ENCODE results near the gene WDR70. TPM values are rescaled to one million over a fixed set of nuclear protein-coding genes. Genes with fewer than 3 reads are reported as not detected.

Gene WDR70
- total and polyA plus RNA-seq, 2 of the 8 experiments (the other 6 are each of a cell fraction or from before 2014, with no cell fraction given) = 10.6 to 37.4 TPM

- H2AFZ ChIP-seq (ENCODE audit: low read length) = no peak overlapping the region
- no peak overlapping the region for H2BK120ac ChIP-seq (replicated peaks; ENCODE audit: low read depth, low read length)
- H4K5ac ChIP-seq (ENCODE audit: insufficient read length, low read depth, low read length) = no peak overlapping the region
- H3K27me3 ChIP-seq (replicated peaks in 1 of 4; ENCODE audit: control insufficient read depth in 3 of 4, extremely low read depth in 1 of 4, insufficient read depth in 3 of 4, low read length in 3 of 4) = no peaks in the 10 kb centered on the region
- no peak overlapping the region for H3K9ac ChIP-seq (replicated peaks in 1 of 4; ENCODE audit: extremely low read depth in 1 of 4, low read depth in 3 of 4, low read length in 3 of 4)
- no peak overlapping the region for H3K14ac ChIP-seq (ENCODE audit: insufficient read length)
- H3K4me1 ChIP-seq (replicated peaks in 1 of 4; ENCODE audit: control insufficient read depth in 3 of 4, insufficient read depth in 4 of 4, low read length in 3 of 4) = no peaks in the 10 kb centered on the region
- no peak overlapping the region for H3K4me2 ChIP-seq (ENCODE audit: insufficient read depth in 1 of 2, low read depth in 2 of 2, low read length in 2 of 2)
- no peaks in the 10 kb centered on the region; a peak in 1 of 4 replicates for H3K9me3 ChIP-seq (ENCODE audit: insufficient read depth in 2 of 2, low read depth in 1 of 2, low read length in 1 of 2)
- no peak overlapping the region for H3K4ac ChIP-seq (replicated peaks; ENCODE audit: insufficient read length, low read depth, low read length)
- no peak overlapping the region for H3K4me3 ChIP-seq (ENCODE audit: extremely low read depth in 1 of 4, insufficient read depth in 2 of 4, low read depth in 3 of 4, low read length in 4 of 4)
- no peak overlapping the region for H3K27ac ChIP-seq (ENCODE audit: low read depth, low read length)
- H3K36me3 ChIP-seq (ENCODE audit: control insufficient read depth in 2 of 4, insufficient read depth in 4 of 4, low read length in 3 of 4) = no peaks in the 10 kb centered on the region
- H4K8ac ChIP-seq (ENCODE audit: extremely low read depth, insufficient read depth, low read length) = no peak overlapping the region
- no peaks in the 10 kb centered on the region for H3K23me2 ChIP-seq (ENCODE audit: low read depth, low read length)
- no peak overlapping the region for H2AK5ac ChIP-seq (ENCODE audit: low read depth, low read length)
- WGBS, 2 experiments (ENCODE audit: extremely low coverage in 1 of 2, insufficient coverage in 1 of 2, insufficient read length in 1 of 2, insufficient replicate concordance in 2 of 2, low coverage in 1 of 2, low lambda C conversion rate in 2 of 2, missing lambda C conversion rate in 1 of 2) = 86% methylated on average over 3 of the region's 3 CpGs; no CpG with 5 or more reads in 1 of the 2 experiments
- no peaks in the 10 kb centered on the region for H4K20me1 ChIP-seq (replicated peaks in 1 of 2; ENCODE audit: control insufficient read depth in 1 of 2, insufficient read depth in 2 of 2, low read length in 2 of 2)
- H3K18ac ChIP-seq (ENCODE audit: extremely low read depth, low read length) = no peak overlapping the region
- no peak overlapping the region for H3K56ac ChIP-seq (replicated peaks; ENCODE audit: insufficient read length, low read depth, low read length)
- no peak overlapping the region for H2BK12ac ChIP-seq (ENCODE audit: low read depth, low read length)
- H3K79me2 ChIP-seq (ENCODE audit: control insufficient read depth in 1 of 2, insufficient read depth in 2 of 2, low read length in 2 of 2) = no peaks in the 10 kb centered on the region
- H3K79me1 ChIP-seq (ENCODE audit: low read depth, low read length) = no peaks in the 10 kb centered on the region
- no peak for DNase-seq (ENCODE audit: low read depth in 1 of 2, low spot score in 2 of 2)
- CTCF ChIA-PET (ENCODE audit: partially characterized antibody) = no interaction called here
- no peak overlapping the region for H2BK20ac ChIP-seq (ENCODE audit: low read length)
- H2BK5ac ChIP-seq (ENCODE audit: low read depth, low read length) = no peak overlapping the region
- H4K91ac ChIP-seq (replicated peaks; ENCODE audit: insufficient read length, low read length) = no peak overlapping the region
- POLR2A ChIA-PET (ENCODE audit: partially characterized antibody) = no interaction called here
- no peak for FAIRE-seq
- no peak overlapping the region for H3K23ac ChIP-seq (ENCODE audit: insufficient read length)
- H2BK15ac ChIP-seq (ENCODE audit: low read length) = no peak overlapping the region
- TF ChIP-seq SUZ12 (IDR thresholded peaks at IDR 0.05; ENCODE audit: low read length) = no peak
- TF ChIP-seq RXRA (IDR thresholded peaks at IDR 0.05; ENCODE audit: insufficient read depth, low read depth, low read length) = no peak
- no peak for TF ChIP-seq KDM5A (IDR thresholded peaks at IDR 0.05; ENCODE audit: low read length)
- no peak for TF ChIP-seq SIX5 (IDR thresholded peaks at IDR 0.05; ENCODE audit: low read depth, low read length)
- no peak for TF ChIP-seq EGR1 (IDR thresholded peaks at IDR 0.05; ENCODE audit: borderline replicate concordance, low read depth, low read length)
- no peak for TF ChIP-seq RAD21 (IDR thresholded peaks at IDR 0.05 in 1 of 2, conservative IDR thresholded peaks at IDR 0.05 in 1 of 2; ENCODE audit: low read depth in 2 of 2, low read length in 2 of 2)
- TF ChIP-seq RBBP5 (IDR thresholded peaks at IDR 0.05; ENCODE audit: borderline replicate concordance, low read depth, low read length) = no peak
- TF ChIP-seq ASH2L (IDR thresholded peaks at IDR 0.05; ENCODE audit: low read length) = no peak
- no peak for TF ChIP-seq SIN3A (conservative IDR thresholded peaks at IDR 0.05 in 1 of 2, IDR thresholded peaks at IDR 0.05 in 1 of 2; ENCODE audit: low read depth in 1 of 2, low read length in 2 of 2)
- no peak for TF ChIP-seq ZNF274 (IDR thresholded peaks at IDR 0.05; ENCODE audit: borderline replicate concordance, extremely low read depth, low read length)
- no peak for TF ChIP-seq HDAC2 (IDR thresholded peaks at IDR 0.05; ENCODE audit: borderline replicate concordance in 1 of 2, low read depth in 2 of 2, low read length in 2 of 2)
Measured at GRCh38 chr5:37567566-37567965, 188.4 kb downstream of the WDR70 start.
